Stimulated activated CD8-positive, alpha-beta memory T cell treated with anti-CD3 and anti-CD28 coated beads, Interleukin-15, amount 100 ng/mL, for 24 hours (primary cell): ENCODE results near the gene MCMBP.
"Not testable (repeated sequence)": the region's sequence is repeated elsewhere in the genome, so short reads cannot be mapped to it uniquely, and the experiment has no call there.

Experiments
- DNase-seq: peaks from one replicate; pipeline ENCODE4 v3.0.0-alpha.2; 2020; ENCODE audit warnings: low read depth

Gene MCMBP

DNA sequence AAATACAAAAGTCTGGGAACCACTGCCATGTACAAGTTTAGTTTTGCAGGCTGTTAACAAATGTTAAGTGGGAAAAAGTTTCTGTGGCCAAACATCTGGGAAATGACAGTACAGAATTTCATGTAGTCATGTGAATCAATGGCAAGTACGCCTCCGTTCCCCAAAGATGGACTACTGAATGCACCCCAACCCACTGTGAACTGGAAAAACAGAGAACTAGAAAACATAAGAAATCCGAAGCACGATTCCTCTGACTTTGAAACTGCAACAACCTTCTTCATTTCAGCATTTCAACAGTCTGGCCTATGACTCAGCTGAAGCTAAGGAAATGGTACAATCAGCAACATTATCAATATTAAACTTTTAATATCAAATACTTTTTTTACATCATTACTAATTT lies 41.8 kb downstream of the MCMBP start:
- no peak for DNase-seq

DNA sequence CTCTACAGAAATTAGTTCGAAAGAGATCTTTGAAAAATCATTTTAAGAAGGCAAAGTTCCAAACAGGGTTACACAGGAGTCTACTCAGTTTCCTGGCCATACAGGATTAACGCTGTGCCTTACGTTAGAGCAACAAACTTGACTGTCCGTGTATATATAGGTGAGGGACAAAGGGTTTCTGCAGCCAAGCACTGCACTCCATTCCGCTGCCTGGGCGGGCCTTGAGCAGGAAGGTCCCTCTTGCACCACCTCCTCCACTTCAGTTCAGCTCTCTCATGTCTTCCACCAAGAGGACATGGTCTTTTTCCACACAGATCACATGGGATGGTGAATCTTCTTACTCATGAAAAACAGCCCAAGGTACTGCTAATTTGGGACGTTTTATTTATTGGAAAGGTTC lies 43.2 kb downstream of the MCMBP start:
- DNase-seq: no peak

DNA sequence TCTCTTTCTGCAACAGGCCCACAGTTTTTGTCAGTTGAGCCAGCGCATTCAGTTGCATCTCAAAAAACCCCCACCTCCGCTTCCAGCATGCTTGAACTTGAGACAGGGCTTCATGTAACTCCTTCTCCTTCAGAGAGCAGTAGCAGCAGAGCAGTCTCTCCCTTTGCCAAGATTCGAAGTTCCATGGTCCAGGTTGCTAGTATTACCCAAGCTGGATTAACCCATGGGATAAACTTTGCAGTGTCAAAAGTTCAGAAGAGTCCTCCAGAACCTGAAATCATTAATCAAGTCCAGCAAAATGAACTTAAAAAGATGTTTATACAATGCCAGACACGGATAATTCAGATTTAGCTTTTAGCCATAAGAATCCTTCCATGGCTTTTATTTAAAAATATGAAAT lies 45.2 kb downstream of the MCMBP start:
- no peak for DNase-seq

DNA sequence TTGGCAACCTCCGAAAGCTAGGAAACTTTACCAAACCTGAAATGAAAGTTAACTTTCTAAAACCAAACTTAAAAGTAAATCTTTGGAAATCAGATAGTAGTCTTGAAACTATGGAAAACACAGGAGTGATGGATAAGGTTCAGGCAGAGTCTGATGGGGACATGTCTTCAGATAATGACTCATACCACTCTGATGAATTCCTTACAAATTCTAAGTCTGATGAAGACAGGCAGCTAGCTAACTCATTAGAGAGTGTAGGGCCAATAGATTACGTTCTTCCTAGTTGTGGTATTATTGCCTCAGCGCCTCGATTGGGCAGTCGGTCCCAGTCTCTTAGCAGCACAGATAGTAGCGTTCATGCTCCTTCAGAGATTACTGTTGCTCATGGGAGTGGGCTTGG lies 45.9 kb downstream of the MCMBP start:
- no peak for DNase-seq

DNA sequence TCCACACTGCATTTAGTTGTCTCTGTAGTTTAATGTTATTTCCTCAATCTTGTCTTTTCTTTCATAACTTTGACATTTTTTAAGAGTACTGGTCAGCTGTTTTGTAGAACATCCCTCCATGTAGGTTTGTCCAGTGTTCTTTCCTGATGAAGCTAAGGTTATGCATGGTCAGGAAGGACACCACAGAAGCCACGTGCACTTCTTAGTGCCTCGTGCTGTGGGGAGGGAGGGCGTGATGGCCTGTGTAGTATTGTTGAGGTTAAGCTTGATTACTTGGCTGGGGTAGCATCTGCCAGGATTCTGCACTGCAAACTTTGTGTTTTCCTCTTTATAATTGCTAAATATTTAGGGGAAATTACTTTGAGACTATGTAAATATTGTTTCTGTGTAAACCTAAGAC lies 48.3 kb downstream of the MCMBP start:
- DNase-seq: no peak

DNA sequence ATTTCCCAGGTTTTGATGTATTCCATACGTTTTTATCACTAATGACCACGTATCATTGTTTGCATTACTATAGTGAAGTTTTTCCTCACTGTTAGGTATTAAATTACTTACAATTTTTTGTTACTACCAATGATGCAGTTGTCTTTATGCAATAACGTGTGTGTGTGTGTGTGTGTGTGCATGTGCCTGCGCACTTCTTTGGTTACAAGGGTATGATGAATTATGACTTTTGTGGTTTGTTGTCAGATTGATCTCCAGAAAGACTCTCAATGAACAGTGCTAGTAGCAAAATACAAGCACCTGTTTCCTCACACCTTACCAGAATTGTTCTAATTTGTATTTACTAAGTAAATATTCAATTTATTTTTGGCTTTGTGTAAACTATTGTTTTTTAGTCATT lies 51.5 kb downstream of the MCMBP start:
- no peak for DNase-seq

DNA sequence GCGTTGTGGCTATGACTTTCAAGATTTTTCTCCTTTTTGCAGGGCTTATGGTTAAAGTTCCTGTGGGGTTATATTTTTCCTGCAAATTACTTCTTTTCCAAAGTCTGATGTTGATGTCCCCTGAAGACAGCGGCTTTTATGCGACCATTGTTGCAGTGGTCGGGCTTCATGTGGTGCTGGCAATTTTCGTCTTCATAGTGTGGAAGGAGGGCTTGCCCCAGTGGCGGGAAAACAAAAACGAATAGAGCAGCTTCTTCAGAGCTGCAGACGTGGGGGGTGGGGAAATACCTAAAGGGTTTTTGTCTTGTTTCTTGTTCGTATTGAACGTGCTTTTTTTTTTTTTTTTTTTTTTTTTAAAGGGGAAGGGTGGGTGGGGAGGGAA lies 53.8 kb downstream of the MCMBP start:
- no peak for DNase-seq

DNA sequence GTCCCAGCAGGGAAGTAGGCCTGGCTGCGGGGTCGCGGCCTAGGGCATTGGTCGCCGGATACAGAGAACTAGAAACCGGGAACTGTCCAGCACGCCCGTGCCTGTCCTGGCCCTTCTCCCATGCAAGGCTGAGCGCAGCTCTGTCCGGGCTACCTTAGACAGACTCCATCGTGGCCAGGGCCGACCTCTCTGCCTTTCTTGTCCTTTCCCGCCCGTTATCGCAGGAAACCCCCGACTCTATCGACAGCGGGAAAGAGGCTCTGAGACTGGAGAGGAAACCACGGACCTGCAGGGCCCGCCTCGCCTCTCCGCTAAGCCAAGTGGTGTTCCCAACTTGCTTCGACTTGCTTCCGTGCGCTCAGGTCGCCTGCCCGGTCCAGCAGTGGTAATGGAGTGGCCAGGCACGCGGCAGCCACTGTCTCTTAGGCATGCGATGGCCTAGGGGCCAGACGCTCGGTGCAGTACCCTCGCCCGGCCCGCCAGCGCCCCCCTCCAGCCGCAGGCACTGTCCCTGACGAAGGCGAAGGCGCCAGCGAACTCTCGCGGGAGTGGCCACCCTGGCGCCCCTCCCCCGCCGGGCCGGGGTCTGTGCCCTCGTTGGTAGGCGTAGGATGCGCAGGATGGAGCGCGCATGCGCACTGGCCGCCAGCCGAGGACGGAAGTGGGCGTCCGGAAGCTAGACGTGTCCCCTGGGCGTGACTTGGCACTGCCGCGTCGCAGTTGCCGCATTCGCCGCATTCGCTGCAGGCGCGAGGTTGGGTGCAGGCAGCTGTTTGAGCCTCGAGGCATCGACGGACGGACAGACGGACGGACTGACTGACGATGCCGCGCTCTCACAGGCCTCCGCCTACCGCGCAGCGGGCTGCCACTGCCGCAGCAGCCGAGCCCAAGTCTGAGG lies 54.4 kb downstream of the MCMBP start:
- no peak for DNase-seq

DNA sequence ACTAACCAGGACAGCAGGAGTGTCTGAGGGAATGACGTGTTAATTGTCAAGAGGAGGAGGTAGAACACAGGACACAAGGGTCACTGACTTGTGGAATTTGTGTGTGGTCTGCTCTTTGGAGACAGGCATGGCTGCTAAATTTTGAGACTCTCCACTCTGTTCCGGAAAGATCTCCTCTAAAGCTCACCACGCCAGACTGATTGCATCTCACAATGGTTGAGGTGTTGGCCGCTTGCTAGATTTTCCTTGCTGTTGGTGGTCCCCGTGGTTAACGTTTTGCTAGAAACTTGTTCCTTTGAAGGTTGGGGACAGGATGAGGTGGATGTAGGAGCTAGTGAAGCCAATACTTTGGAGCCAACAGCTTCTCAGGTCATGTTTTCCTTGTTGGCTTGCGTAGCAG lies 57.0 kb downstream of the MCMBP start:
- DNase-seq: no peak

DNA sequence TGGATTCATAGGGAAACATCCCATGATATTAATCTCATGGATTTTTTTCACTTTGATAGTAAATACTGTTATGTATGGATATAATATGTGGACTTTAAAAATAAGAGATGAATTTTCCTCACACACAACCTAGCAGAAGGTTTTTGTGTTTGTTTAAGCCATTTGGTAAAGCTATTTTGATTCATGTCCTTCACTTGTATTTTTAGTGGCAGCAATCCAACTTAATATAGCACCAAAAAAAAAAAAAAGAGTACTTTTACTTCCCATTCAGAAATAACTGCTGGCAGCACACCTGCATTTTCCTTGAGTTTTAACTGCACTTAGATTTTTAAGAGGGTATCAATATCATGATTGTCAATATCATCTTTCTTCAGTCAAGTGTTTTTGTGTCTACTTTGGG lies 60.0 kb downstream of the MCMBP start:
- DNase-seq: no peak

DNA sequence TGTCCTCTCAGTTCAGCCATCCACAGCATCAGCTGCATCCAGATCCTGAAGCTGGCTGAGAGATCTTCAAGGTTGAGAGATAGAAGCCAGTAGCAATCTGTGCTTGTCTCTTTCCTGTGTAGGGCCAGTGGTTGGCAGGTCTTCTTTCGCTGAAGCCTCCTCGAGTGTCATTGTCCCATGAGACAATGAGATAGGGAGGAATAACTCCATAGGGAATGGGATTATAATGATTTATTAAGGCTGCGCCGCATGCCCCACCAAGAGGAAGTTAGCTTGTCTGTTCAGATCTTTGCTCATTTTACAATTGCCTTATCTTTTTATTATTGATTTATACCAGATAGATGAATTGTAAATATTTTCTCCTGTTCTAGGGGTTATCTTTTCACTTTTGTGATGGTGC lies 61.5 kb downstream of the MCMBP start:
- no peak for DNase-seq

DNA sequence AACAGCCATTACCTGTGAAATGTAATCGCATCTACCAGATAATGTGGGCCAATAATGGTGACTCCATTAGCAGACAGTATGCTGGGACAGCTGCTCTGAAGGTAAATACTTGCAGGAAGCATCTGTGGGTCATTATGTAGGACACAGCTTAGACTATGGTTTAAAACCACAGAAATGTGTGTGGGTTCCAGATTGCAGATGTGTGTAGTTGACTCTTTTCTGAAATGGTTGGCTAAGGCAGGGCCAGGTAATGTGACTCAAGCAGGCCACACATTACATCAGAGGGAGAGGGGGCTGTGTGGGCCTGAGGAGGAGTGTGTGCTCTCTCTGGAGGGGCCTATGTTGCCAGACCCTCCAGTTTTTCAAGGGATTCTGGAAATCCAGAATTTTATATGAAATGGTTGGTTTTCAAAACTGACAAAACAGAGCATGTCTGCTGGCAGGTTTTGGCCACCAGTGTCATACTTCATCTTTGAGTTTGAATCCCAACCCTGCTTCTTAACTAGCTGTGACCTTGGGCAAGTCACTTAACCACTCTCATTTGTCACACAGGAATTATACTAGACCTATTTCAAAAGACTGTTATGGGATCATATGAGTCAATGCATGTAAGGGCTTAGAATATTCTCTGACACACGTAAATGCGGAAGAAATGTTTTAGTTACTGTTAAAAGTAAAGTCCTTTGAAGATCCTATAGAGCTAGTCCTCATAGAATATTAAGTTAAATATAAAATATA lies 64.5 kb downstream of the MCMBP start:
- DNase-seq: no peak

DNA sequence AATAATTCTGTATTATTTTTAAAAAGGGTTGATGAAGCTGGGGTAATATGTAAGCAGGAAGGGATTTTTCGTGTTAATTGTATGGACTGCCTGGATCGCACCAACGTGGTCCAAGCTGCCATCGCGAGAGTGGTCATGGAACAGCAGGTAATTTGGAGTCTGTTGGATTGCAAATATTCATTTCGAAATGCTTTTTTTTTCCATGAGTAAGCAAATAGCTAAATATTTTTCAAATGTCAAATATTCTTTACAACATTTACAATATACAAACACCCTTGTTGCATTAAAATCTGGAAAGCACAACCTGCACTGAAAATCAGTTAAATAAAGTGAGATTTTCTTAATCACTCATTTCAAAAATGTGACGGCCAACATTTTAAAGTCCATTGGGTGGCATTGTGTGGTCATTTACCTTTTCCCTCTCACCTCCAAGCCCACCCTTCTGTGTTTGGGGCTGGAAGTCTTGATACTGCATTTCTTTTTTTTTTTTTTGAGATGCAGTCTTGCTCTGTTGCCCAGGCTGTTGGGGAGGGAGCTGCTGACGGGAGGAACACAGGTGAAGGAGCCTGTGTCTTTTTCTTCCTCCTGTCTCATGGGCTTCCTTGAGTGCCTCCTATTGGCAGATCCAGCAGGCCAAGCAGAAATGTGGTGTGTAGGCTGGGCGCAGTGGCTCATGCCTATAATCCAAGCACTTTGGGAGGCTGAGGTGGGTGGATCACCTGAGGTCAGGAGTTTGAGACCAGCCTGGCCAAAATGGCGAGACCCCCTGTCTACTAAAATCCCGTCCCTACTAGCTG lies 66.1 kb downstream of the MCMBP start:
- no peak for DNase-seq

DNA sequence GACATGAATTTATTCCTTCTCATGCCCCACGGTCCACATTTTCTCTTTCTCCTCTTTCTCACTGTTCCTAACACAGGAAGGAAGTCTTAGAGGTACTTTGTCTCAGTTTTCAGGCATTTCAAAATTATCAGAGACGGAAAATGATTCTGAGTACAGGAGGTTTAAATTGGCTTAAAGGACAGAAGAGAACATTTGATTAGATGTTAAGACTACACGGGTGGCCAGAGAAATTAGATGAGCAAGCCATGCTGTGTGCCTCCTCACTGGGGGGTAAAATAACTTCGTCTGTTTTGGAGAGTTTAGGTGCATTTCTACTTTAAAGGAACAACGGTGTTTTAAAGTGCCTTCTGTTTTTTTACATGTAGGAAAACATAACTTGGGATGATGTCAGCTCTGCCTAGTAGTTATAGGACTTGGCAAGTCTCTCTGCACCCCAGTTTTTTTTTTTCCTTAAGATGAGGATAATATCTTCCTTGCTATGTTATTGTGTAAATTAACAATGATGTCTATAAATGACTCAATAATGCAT lies 66.9 kb downstream of the MCMBP start:
- no peak for DNase-seq

DNA sequence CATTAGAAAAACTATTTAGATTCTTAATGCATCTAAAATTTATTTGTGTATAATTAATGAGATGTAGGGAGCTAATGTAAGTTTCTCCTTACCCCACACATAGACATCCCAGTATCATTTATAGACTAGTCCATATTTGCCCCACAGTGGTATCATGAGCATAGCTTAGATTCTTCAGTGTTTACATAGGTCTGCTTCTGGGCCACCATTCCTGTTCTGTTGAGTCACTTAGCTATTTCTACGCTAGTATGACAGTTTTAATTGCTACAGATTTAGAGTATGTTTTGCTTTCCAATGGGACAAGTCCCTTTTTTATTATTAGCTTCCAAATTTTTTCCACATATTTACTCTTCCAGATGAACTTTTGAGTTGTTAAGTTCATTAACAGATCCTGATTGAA lies 69.4 kb downstream of the MCMBP start:
- no peak for DNase-seq

DNA sequence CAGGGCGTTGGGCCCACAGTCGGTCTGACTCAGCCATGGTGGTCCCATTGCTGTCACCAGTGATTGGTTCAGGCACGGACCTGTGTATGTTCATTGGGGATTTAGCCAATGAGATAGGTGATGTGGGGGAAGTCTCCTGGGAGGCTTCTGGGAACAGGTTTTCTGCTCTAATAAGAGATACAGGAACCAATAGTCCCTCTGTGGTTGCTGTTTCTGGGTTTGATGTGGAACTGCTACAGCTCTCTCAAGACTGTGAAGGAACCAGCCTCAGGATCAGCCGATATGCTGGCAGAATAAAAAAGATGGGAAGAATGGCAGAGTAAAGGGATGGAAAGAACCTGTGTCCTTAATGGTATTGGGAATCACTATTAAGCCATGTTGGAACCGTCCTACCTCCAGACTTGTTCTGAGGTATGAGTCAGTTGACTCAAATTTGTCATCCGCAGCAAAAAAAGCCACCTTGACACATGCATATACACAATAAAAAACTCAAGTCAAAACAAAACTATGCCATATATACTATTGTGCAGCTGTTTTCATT lies 70.6 kb downstream of the MCMBP start:
- DNase-seq: no peak

DNA sequence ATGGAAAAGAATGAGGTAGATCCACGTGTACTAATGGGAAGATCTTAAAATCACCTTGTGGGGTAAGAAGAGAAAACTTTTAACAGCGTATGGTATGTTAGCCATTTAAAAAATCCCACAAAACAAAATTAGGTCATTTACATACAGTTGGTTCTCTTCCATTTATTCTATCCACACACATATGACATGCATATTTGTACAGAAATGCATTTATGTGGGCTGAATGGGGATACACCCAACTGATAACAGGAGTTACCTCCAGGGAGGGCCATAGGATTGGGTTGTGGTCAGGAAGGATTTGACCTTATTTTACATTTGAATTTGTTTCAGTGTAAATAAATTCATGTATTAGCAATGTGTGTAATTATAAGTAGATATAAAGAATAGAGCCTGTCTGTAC lies 71.5 kb downstream of the MCMBP start:
- DNase-seq: no peak

DNA sequence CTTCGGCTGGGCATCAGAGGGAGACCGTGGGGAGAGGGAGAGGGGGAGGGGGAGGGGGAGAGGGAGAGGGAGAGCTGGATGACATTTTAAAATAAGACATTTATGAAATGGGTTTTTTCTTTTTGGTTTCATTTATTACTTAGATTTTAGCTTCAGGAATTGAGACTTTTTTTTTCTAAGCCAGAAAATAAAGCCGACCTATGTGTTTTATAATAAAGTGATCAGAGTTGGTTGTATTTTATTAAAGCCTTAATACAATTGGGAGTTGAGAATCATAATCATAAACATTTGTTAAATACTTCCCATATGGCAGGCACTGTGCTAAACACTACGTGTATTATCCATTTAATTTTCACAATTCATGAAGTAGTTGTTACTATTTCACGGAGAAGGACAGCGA lies 76.6 kb downstream of the MCMBP start:
- DNase-seq: no peak

DNA sequence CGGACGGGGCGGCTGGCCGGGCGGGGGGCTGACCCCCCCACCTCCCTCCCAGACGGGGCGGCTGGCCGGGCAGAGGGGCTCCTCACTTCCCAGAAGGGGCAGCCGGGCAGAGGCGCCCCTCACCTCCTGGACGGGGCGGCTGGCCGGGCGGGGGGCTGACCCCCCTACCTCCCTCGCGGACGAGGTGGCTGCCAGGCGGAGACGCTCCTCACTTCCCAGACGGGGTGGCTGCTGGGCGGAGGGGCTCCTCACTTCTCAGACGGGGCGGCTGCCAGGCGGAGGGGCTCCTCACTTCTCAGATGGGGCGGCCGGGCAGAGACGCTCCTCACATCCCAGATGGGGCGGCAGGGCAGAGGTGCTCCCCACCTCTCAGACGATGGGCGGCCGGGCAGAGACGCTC lies 77.5 kb downstream of the MCMBP start:
- DNase-seq: not testable (repeated sequence)

DNA sequence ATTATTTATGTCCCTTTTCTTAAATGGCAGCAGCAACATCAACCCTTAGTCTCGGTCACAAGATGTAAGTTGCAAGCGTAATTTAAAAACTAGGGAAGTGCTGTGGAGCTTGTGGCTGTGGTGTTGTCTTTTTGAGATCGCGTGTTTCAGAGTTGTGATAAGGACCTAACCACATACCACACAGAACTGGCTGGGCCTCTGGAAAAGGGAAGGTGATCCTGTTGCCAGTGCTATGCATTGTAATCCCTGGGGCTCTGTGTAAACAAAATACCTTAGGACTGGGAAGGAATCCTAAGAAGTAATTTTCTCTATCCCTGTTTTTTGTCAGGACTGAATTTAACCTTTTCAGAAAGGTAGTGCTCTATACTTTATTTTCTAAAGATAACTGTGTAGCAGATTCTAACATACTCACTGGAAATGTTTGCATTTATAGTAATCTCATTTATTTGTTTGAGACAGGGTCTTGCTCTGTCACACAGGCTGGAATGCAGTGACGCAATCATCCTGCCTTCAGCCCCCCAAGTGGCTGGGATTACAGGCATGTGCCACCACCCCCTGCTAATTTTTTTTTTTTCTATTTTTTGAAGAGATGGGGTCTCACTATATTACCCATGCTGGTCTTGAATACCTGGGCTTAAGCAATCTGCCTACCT lies 86.4 kb downstream of the MCMBP start:
- DNase-seq: no peak

DNA sequence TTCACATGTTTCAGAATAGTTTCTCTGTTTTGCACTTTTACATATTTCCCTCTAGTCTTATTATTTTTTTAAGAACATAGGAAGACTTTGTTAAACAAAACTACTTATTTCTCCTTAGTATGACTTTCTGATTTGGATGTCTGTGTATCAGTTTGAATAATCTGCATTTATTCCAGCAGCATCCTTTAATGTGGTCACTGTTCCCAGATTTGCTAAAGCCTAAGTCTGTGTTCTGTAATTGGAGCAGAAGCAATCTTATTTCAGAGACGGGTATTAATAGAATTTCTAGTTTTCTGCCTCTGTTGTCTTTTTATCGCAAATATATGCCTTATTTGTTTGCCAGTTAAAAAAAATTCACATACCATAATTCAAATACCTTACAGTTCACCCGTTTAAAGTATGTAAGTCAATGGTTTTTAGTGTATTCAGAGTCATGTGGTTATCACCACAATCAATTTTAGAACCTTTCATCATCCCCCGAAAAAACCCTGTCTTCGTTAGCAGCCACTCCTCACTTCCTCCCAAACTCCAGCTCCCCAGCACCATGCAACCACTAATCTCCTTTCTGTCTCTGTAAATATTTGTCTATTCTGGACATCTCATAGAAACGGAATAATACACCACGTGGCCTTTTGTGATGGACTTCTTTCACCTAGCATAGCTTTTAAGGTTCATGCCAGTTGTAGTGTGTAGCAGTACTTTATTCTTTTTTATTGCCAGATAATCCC lies 88.1 kb downstream of the MCMBP start:
- no peak for DNase-seq
